Gastroesophageal sphincter (tissue), 4 donors: ENCODE measurements around the gene LRRFIP2. TPM values are rescaled to one million over a fixed set of nuclear protein-coding genes. Genes with fewer than 3 reads are reported as not detected.
"Not testable (repeated sequence)": the region's sequence is repeated elsewhere in the genome, so short reads cannot be mapped to it uniquely, and the experiment has no call there.

Experiments
- ATAC-seq: fragments of 150-250 bp; one replicate; pipeline ENCODE4 v1.9.1; 2016; ENCODE audit warnings: mild to moderate bottlenecking, moderate library complexity
- H3K27ac ChIP-seq, 4 donors: fragments of 200-600 bp; sonication (generic) in 3 of 4; 1 replicate in 3 of 4; 2 replicates in 1 of 4; pipeline ENCODE4 v1.5.1; 2016 to 2019
- H3K27me3 ChIP-seq: fragments of 200-600 bp; sonication (generic); one replicate; pipeline ENCODE4 v1.5.1; 2019
- H3K36me3 ChIP-seq, 2 donors: fragments of 200-600 bp; sonication (generic); one replicate each; pipeline ENCODE4 v1.5.1; 2019; ENCODE audit warnings: control low read depth in 1 of 2
- H3K4me1 ChIP-seq, 3 donors: fragments of 200-600 bp; sonication (generic); 1 replicate in 2 of 3; 2 replicates in 1 of 3; pipeline ENCODE4 v1.5.1; 2016 to 2019; ENCODE audit warnings: control low read depth in 2 of 3
- H3K4me3 ChIP-seq, 2 donors: fragments of 200-600 bp; sonication (generic); one replicate each; pipeline ENCODE4 v1.5.1; 2019; ENCODE audit warnings: mild to moderate bottlenecking in 1 of 2, moderate library complexity in 1 of 2
- H3K9me3 ChIP-seq, 3 donors: fragments of 200-600 bp; sonication (generic); one replicate each; pipeline ENCODE4 v1.5.1; 2017 to 2019; ENCODE audit warnings: control low read depth in 2 of 3
- CTCF ChIP-seq, 4 experiments: fragments of 200-600 bp in 2 of 4; fragments of 450-650 bp in 2 of 4; sonication (generic) in 1 of 4; IDR thresholded peaks; one replicate each; pipeline ENCODE4 v1.5.1; 2017 to 2019; ENCODE audit warnings: antibody characterized with exemption in 4 of 4, mild to moderate bottlenecking in 2 of 4, moderate library complexity in 2 of 4
- EP300 ChIP-seq: sonication (generic); formaldehyde crosslinking; IDR thresholded peaks from one replicate; pipeline ENCODE4 v1.6.1; 2017; ENCODE audit warnings: antibody characterized with exemption, mild to moderate bottlenecking
- POLR2A ChIP-seq, 2 donors: fragments of 450-650 bp; IDR thresholded peaks; one replicate each; pipeline ENCODE4 v1.6.1; 2017; ENCODE audit warnings: antibody characterized with exemption in 2 of 2, mild to moderate bottlenecking in 2 of 2, moderate library complexity in 1 of 2
- POLR2AphosphoS5 ChIP-seq: sonication (generic); formaldehyde crosslinking; IDR thresholded peaks from one replicate; pipeline ENCODE4 v1.6.1; 2017; ENCODE audit warnings: antibody characterized with exemption
- WGBS, 2 donors: methylation state at CpG; one replicate each; pipeline ENCODE4 v1.1.5; 2018; ENCODE audit warnings: low coverage in 1 of 2; 5-methylcytosine and 5-hydroxymethylcytosine counted together
- total RNA-seq, 4 donors: library from RNA; depleted of rRNA; stranded (reverse); fragments of >200 nt; gene quantifications; one replicate each; pipeline ENCODE4 v1.1.0, GENCODE V29; 2016

The LRRFIP2 gene, protein sequence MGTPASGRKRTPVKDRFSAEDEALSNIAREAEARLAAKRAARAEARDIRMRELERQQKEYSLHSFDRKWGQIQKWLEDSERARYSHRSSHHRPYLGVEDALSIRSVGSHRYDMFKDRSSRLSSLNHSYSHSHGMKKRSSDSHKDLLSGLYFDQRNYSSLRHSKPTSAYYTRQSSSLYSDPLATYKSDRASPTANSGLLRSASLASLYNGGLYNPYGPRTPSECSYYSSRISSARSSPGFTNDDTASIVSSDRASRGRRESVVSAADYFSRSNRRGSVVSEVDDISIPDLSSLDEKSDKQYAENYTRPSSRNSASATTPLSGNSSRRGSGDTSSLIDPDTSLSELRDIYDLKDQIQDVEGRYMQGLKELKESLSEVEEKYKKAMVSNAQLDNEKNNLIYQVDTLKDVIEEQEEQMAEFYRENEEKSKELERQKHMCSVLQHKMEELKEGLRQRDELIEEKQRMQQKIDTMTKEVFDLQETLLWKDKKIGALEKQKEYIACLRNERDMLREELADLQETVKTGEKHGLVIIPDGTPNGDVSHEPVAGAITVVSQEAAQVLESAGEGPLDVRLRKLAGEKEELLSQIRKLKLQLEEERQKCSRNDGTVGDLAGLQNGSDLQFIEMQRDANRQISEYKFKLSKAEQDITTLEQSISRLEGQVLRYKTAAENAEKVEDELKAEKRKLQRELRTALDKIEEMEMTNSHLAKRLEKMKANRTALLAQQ
- 100 to 1,000 TPM in 1 of 4 donors, 10 to 100 TPM in 3; 79.4 to 123 (median 88.4) TPM for total RNA-seq

DNA sequence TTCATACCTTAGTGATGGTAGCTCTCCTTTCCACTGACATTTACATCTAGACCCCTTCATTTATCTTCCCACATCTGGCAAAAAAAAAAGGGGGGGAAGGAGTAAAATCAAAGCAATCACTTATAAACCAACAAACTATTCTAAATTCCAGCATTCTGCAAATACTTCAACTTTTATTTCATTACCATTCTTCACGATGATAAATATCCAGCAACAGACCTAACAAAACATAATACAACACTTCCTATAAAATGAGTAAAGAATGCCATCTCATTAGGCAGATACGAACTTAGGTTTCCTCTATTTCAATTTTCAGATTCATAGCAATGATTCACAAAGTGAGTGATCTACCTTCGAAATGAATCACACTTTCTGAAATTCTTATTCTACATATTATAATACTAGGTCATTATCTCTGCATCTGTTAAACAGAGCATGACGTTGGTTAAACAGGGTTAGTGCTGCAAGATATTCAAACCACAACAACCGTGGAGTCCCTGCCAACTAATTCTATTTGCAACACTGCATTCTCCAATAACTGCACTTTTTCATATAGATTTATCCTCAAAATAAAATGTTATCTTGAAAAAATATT lies at the start of gene LRRFIP2:
Gene LRRFIP2, minus strand, starts transcription at position 51 of the 595 bp plus-strand sequence. CDS start 25,599 bp downstream, outside the sequence.
- no peak for ATAC-seq
- peaks cover 18 to 84% (median 36%) of the 10 kb centered on the region in 3 donors for H3K4me1 ChIP-seq
- peaks cover 0 to 9% of the 10 kb centered on the region in 2 donors for H3K36me3 ChIP-seq
- H3K4me3 ChIP-seq = peak within 1 kb of the TSS; percentile 67 to 96
- no peaks in the 10 kb centered on the region for H3K9me3 ChIP-seq
- 5 to 6% methylated on average over 5 of the region's 5 CpGs for WGBS, 2 donors
- H3K27me3 ChIP-seq = no peaks in the 10 kb centered on the region
- peak within 1 kb of the TSS; percentile 93 to 98 (median 96) for H3K27ac ChIP-seq
- TF ChIP-seq EP300 (no peak), POLR2A (IDR thresholded peaks at IDR 0.05) (no peak), CTCF (IDR thresholded peaks at IDR 0.05) (no peak), POLR2AphosphoS5 (no peak)

DNA sequence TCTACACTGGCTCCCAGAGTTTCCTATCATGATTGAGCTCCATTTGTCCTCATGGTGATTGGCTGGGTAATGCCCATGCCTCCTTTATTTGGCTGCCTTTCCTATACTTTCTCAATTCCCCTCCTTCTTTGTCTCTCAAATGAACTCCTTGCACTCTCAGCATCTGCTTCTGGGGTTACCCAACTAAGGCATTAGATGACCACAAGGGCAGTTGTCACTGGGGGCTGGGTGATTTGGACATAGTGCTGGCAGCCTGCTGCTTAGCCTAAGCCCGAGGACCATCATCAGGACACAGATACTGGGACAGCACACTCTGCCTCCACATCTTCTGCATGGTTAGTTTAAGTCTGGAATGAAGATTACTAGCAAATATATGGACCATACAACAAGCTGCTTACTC lies 49.2 kb upstream of the LRRFIP2 start:
- Histone ChIP-seq H3K4me1 (no peaks in the 10 kb centered on the region), H3K27ac (no peak overlapping the region), H3K36me3 (no peaks in the 10 kb centered on the region), H3K9me3 (no peaks in the 10 kb centered on the region), H3K4me3 (no peak overlapping the region), H3K27me3 (peaks cover 11% of the 10 kb centered on the region)
- WGBS, 2 donors = 80 to 100% methylated on average over 1 of the region's 1 CpG
- no peak for ATAC-seq
- no peak for TF ChIP-seq POLR2AphosphoS5
- TF ChIP-seq POLR2A (IDR thresholded peaks at IDR 0.05) = no peak
- TF ChIP-seq CTCF (IDR thresholded peaks at IDR 0.05) = no peak
- TF ChIP-seq EP300 = no peak

DNA sequence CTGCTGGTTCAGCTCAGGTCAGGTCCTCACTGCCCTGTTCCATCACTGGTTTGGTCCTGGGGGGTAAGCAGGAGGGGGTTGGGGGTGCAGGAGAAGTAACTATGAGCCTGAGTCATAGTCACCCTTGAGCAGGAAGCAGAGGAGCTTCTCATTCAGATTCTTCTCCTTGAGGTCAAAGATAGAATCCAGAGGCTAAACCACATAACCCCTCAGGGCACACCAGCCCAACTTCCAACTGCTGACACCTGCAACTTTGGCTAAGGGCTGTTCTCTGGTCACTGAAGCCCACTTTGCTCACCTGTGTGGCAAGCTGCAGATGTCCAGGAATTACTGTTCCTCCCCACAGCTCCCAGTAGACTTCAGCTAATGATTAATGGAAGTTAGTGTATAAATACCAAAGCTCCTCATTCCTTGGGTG lies 48.8 kb upstream of the LRRFIP2 start:
- Histone ChIP-seq H3K4me1 (no peaks in the 10 kb centered on the region), H3K27me3 (peaks cover 11% of the 10 kb centered on the region), H3K4me3 (no peak overlapping the region), H3K27ac (no peak overlapping the region), H3K36me3 (no peaks in the 10 kb centered on the region), H3K9me3 (no peaks in the 10 kb centered on the region)
- no peak for ATAC-seq
- no peak for TF ChIP-seq POLR2A (IDR thresholded peaks at IDR 0.05)
- TF ChIP-seq EP300 = no peak
- no peak for TF ChIP-seq CTCF (IDR thresholded peaks at IDR 0.05)
- TF ChIP-seq POLR2AphosphoS5 = no peak

GRCh38 chr3:37222542-37222941 lies 48.2 kb upstream of the LRRFIP2 start:
- not testable (repeated sequence) for H3K36me3 ChIP-seq, ATAC-seq, H3K4me1 ChIP-seq, H3K9me3 ChIP-seq, H3K27ac ChIP-seq, H3K4me3 ChIP-seq, H3K27me3 ChIP-seq
- 83 to 92% methylated on average over 2 of the region's 2 CpGs for WGBS, 2 donors

- Histone ChIP-seq H3K27ac (no peak overlapping the region), H3K27me3 (no peaks in the 10 kb centered on the region), H3K4me1 (no peaks in the 10 kb centered on the region), H3K9me3 (no peaks in the 10 kb centered on the region), H3K4me3 (no peak overlapping the region), H3K36me3 (peaks cover 0 to 5% of the 10 kb centered on the region in 2 donors)
- no peak for TF ChIP-seq POLR2AphosphoS5
- TF ChIP-seq EP300 = no peak
- no peak for TF ChIP-seq CTCF (IDR thresholded peaks at IDR 0.05)
- no peak for ATAC-seq
- 33 to 83% methylated on average over 1 of the region's 1 CpG for WGBS, 2 donors
These were observed 47.0 kb upstream of the LRRFIP2 start for GRCh38 chr3:37221407-37221806.
